ENCODE measurements around the gene GHDC. TPM values are rescaled to one million over a fixed set of nuclear protein-coding genes. Genes with fewer than 3 reads are reported as not detected.
"Not testable (repeated sequence)": the region's sequence is repeated elsewhere in the genome, so short reads cannot be mapped to it uniquely, and the experiment has no call there.

Gene GHDC
- 10 to 100 TPM; 20.3 to 31.3 (median 22.0) TPM for total RNA-seq

GRCh38 chr17:42193969-42194899, at the start of gene GHDC:
GHDC (minus strand) TSS chr17:42194494; CDS start chr17:42193581, 913 bp downstream.
- peak; percentile 95 for DNase-seq (ENCODE audit: extremely low spot score)
- 19% methylated on average over 21 of the region's 24 CpGs for WGBS
- peak within 1 kb of the TSS; percentile 82 to 89 (median 84) for H3K27ac ChIP-seq (replicated peaks in 1 of 4)
- TF ChIP-seq POLR2A (IDR thresholded peaks at IDR 0.05; ENCODE audit: low read depth) (no peak), CTCF (IDR thresholded peaks at IDR 0.05) (peak in 1 of 3 experiments; percentile 36), POLR2AphosphoS5 (IDR thresholded peaks at IDR 0.05) (peak; percentile 65 to 85), EP300 (IDR thresholded peaks at IDR 0.05) (no peak)
- H3K9me3 ChIP-seq = no peaks in the 10 kb centered on the region
- peaks cover 15 to 31% (median 23%) of the 10 kb centered on the region in 4 donors for H3K4me1 ChIP-seq
- no peaks in the 10 kb centered on the region for H3K27me3 ChIP-seq
- intact Hi-C loops (cut with DNase I) = loop anchor here (10.0 kb wide), 1 partner anchor 101 kb away; no protein-coding TSS in a partner anchor
- H3K4me3 ChIP-seq = peak within 1 kb of the TSS; percentile 67 to 92 (median 80)
- peaks cover 0 to 8% (median 3%) of the 10 kb centered on the region in 4 donors for H3K36me3 ChIP-seq

- H3K27ac ChIP-seq (replicated peaks in 1 of 4) = no peak overlapping the region
- WGBS = 86% methylated on average over 5 of the region's 5 CpGs
- TF ChIP-seq EP300 (IDR thresholded peaks at IDR 0.05) (no peak), POLR2AphosphoS5 (IDR thresholded peaks at IDR 0.05) (no peak), CTCF (IDR thresholded peaks at IDR 0.05) (no peak), POLR2A (IDR thresholded peaks at IDR 0.05; ENCODE audit: low read depth) (no peak)
- H3K4me1 ChIP-seq = peaks cover 7 to 59% (median 40%) of the 10 kb centered on the region in 4 donors
- H3K36me3 ChIP-seq = no peaks in the 10 kb centered on the region
- no peak overlapping the region for H3K4me3 ChIP-seq
- intact Hi-C loops (cut with DNase I) = no loop called here
- H3K27me3 ChIP-seq = no peaks in the 10 kb centered on the region
- DNase-seq (ENCODE audit: extremely low spot score) = no peak
- no peaks in the 10 kb centered on the region for H3K9me3 ChIP-seq
Measured at GRCh38 chr17:42243493-42243982, 49.2 kb upstream of the GHDC start.

- H3K36me3 ChIP-seq = no peaks in the 10 kb centered on the region
- peaks cover 0 to 46% (median 25%) of the 10 kb centered on the region in 4 donors for H3K4me1 ChIP-seq
- DNase-seq (ENCODE audit: extremely low spot score) = no peak
- TF ChIP-seq POLR2A (IDR thresholded peaks at IDR 0.05; ENCODE audit: low read depth) (no peak), EP300 (IDR thresholded peaks at IDR 0.05) (no peak), CTCF (IDR thresholded peaks at IDR 0.05) (no peak), POLR2AphosphoS5 (IDR thresholded peaks at IDR 0.05) (no peak)
- H3K4me3 ChIP-seq = no peak overlapping the region
- intact Hi-C loops (cut with DNase I) = no loop called here
- no peaks in the 10 kb centered on the region for H3K9me3 ChIP-seq
- H3K27ac ChIP-seq (replicated peaks in 1 of 4) = no peak overlapping the region
- no peaks in the 10 kb centered on the region for H3K27me3 ChIP-seq
- 92% methylated on average over 1 of the region's 1 CpG for WGBS
Measured at GRCh38 chr17:42241871-42242270, 47.6 kb upstream of the GHDC start.

GRCh38 chr17:42240863-42241262, 46.6 kb upstream of the GHDC start:
- not testable (repeated sequence) for H3K4me3 ChIP-seq; H3K27ac ChIP-seq (replicated peaks in 1 of 4)

GRCh38 chr17:42240201-42240600, 45.9 kb upstream of the GHDC start:
- TF ChIP-seq EP300 (IDR thresholded peaks at IDR 0.05) (no peak), POLR2A (IDR thresholded peaks at IDR 0.05; ENCODE audit: low read depth) (no peak), CTCF (IDR thresholded peaks at IDR 0.05) (no peak), POLR2AphosphoS5 (IDR thresholded peaks at IDR 0.05) (no peak)
- Histone ChIP-seq H3K27ac (replicated peaks in 1 of 4) (no peak overlapping the region), H3K4me3 (no peak overlapping the region), H3K9me3 (no peaks in the 10 kb centered on the region), H3K36me3 (no peaks in the 10 kb centered on the region), H3K27me3 (no peaks in the 10 kb centered on the region), H3K4me1 (peaks cover 0 to 33% (median 16%) of the 10 kb centered on the region in 4 donors)
- intact Hi-C loops (cut with DNase I) = no loop called here
- WGBS = 77% methylated on average over 5 of the region's 5 CpGs
- DNase-seq (ENCODE audit: extremely low spot score) = no peak

More at GRCh38 chr17:42240863-42241262, 46.6 kb upstream of the GHDC start:
- peaks cover 0 to 38% (median 18%) of the 10 kb centered on the region in 4 donors for H3K4me1 ChIP-seq
- 78% methylated on average over 4 of the region's 4 CpGs for WGBS
- DNase-seq (ENCODE audit: extremely low spot score); intact Hi-C loops (cut with DNase I); H3K27me3 ChIP-seq; H3K9me3 ChIP-seq; H3K36me3 ChIP-seq: not testable (repeated sequence)

GRCh38 chr17:42239576-42239975, 45.3 kb upstream of the GHDC start:
- H3K27ac ChIP-seq (replicated peaks in 1 of 4); H3K36me3 ChIP-seq; intact Hi-C loops (cut with DNase I); DNase-seq (ENCODE audit: extremely low spot score); H3K27me3 ChIP-seq; H3K4me3 ChIP-seq; H3K9me3 ChIP-seq: not testable (repeated sequence)
- WGBS = 93% methylated on average over 7 of the region's 7 CpGs
- peaks cover 4 to 35% (median 18%) of the 10 kb centered on the region in 4 donors for H3K4me1 ChIP-seq

Data from esophagus muscularis mucosa (tissue), 4 donors.